Activated CD4-positive, alpha-beta T cell treated with anti-CD3 and anti-CD28 coated beads, Interleukin-2, amount 50 U/mL, for 24 hours (primary cell): ENCODE measurements around the gene HACD2.

ENCODE experiments used
- DNase-seq, 2 donors: peaks; one replicate each; pipeline ENCODE4 v3.0.0-alpha.2; 2020; ENCODE audit warnings: low read depth in 1 of 2, low spot score in 1 of 2

The HACD2 gene

DNA sequence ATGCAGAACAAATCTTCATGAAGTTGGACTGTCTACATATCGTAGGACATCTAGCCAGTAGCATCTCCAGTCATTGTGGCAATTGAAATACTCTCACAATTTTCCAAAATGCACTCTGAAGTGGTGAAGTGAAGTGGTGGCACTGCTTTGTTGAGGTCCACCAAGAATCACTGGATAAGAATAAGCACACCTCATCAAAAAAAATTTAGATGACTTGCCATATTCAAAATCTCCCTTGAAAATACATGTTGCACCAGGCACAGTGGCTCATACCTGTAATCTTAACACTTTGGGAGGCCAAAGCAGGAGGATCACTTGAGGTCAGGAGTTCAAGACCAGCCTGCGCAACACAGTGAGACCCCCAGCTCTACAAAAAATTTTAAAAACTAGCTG is 12.9 kb downstream of the HACD2 start:
- DNase-seq: no peak

DNA sequence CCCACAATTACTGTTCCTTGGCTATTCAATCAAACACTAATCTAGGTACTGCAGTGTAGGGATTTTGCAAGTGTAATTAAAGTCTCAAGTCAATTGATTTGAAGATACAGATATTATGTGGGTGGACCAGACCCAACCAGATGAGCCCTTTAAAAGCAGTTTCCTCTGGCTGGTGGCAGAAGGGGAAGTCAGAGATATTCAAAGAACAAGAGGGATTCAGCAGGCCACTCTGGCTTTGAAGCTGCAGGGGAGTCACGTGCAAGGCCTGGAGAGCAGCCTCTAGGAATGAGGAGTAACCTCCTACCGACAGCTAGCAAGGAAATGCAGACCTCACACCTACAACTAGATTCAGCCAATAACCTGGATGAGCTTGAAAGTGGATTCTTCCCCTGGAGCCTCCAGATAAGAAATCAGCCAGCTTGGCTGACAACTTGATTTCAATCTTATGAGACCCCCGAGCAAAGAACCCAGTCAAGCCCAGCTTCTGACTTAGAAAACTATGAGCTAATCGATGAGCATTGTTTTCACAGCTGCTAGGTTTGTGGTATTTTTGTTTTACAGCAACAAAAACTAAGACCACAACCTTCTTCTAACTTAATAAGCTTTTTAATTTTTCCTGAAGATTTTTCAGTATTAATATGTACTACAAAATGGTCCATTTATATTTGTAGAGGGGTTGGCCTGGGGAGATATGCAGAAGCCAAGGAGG is 13.4 kb downstream of the HACD2 start:
- DNase-seq: no peak

DNA sequence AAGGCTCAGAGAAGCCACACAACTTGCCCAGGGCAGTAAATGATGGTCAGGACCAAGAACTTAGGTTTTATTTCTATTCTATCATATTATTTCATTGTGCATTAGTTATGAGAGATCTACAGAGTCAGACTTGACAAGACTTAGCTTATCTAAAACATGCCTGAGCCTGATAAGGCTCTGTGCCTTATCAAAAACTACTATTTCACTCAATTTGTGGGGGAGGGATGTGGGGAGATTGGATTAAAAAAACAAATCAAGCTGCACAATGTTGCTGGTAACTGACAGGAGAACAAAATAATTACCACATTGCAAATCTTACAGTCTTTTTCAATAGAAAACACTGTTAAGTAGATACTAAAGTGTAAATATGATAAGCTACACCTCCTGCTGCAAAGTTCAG is 16.0 kb downstream of the HACD2 start:
- no peak for DNase-seq

DNA sequence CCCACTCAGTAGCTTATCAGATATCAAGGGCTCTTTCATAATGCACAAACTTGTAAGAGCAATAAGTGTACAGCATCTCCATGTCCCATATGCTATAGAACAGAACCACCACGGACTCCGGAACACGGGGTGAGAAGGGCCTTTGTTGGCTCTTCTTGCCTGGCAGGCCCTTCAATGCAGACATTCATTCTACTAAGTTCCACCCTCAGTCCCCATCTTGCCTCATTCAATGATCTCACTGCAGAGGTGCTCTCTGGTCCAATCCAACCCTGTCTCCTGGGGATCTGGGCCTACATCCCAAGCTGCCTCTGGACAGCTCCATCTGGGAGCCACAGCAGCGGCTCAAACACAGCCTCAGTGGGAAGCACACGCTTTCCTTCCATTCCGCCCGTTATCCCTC is 16.8 kb downstream of the HACD2 start:
- no peak for DNase-seq

DNA sequence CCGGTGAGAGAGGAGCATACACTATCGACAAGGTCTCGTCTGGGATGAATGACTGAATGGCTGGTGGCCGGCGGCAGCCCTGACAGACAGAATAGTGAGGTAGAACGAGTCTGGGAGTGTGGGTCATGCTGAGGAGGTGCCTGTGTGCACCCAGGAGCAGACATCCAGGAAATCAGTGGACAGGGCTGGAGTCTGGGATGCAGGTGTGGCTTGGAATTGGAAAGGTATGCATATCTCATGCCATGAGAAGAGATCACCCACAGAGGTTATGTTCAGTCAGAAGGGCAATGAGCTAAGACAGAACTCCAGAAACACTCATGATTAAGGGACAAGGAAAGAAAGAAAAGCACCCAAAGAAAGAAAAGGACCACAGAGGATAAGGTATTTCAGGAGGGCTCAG is 20.8 kb downstream of the HACD2 start:
- DNase-seq: no peak

DNA sequence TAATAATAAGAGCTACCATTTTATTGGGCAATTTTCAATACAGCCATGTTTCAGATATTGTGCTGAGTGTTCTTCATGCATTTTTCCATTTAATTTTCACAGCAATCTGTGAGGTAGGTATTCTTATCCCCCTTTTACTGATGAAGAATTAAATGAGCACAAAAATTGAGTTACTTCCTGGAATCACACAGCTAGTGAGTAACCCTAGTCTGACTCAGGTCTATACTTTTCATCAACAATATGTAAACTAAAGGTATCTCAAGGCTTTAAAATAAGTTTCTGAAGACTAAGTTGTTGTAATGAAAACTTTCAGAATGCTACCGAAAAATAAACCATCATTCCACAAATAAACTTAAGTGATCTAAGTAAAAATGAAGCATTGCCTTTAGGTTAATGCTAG is 22.3 kb downstream of the HACD2 start:
- DNase-seq: no peak

DNA sequence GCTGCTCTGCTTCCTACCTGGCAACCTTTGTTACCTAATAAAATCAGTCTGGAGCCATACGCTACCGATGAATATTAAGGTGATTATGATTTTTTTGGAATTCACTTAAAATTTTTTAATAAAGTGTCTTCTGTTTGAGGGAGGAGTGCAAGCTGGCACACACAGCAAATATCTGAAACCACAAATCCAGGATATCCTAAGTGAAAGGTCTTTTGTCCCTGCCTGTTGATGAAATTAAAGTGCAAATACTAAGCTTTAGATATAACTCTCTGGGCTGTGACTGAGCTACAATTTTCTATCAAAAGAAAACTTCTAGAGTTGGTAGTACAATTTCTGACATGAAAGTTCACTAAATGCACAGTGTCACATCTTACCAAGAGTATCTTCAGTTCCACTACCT is 23.7 kb downstream of the HACD2 start:
- DNase-seq: no peak

DNA sequence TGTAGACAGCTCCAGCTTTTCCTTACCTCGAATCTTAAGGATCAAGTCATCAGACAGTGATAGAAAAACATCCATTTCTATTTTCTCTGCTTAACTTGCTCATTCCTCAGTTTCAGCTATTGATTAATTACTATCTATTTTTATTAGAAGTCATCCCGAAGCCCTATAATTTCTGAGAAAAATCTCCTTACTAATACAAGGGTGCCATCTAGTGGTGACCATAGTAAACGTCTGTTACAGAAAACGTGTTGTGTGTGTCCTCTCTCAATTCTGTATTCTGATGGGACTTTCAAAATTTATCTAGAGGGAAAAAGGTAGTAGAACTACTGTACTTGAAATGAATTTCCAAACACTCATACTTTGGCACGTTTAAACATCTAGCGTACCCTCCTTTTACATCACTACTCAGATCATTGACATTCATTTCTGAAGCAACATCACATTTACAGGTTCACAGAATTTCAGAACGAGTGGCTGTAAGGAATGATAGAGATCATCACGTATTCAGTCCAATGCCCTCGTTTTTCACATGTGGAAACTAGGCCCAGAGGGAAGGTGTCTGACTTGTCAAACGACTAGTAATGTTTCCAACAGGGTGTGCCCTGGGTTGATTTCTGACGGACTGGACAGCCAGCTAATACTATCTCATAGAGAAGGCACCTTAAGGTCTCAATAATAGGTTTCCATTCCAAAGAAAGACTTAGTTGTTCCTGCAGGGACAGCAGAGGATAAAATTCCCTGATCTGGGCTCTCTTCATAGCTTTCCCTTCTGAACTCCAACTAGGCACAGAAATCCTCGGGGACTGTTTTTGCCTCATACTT is 25.6 kb downstream of the HACD2 start:
- DNase-seq: no peak

DNA sequence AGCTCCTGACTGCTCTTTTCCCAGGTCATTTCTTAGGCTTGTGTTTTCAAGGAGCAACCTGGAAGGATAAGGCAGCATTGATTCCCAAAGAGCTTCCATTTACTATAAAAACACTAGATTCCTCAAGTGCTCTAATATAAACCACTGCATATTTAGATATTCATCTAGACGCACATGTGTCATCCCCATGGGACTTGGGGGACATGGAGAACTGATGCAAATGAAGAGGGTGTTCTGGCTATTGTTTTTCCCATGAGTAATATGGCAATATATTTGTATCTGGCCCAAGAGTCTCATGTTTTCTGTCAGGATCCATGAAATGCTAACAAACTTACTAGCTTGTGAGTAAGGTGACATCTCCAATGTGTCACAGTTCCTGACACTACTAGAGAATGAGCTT is 31.3 kb downstream of the HACD2 start:
- DNase-seq: no peak

DNA sequence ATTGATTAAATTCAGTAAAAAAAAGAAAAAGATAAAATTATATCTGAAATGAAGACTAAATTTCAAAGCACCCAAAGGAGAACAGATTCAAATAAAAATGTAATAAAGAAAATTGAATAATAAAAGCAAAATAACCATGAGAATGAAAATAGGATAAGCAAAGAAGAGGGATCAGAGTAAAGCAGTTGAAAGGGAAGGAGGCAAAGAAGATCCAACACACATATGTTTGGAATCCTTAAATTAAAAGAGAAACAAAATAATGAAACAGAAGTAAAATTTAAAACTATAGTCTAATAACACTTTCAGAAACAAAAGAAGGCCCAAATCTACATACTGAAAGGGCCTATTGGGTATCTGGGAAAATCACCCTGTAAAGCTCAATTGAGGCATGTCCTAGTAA is 32.1 kb downstream of the HACD2 start:
- no peak for DNase-seq

DNA sequence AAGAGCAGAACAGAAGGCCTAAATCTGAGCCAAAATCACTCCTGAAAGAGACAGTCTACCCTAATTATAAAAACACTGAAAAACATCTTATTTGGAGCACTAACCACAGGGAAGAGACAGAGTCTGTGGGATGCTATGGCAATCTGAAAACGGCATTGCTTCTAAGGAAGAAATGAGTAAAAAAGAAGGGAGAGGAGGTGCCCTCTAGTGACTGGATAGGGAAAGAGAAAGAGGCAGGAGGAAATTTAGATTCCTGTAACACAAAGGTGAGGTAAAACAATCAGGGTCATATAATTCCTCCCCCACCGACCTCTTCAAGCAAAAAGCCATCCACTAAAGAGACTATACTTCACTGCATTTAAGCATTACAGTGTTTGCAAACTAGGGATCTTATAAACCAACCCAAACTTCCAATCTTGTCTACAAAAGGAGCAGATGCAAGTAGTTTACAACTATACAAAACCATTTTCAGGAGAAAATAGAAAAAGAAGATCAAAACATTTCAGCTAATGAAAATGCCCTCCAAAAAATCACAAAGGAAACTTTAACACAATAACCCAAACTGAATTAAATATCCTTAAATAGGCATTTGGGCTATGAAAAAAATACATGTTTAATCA is 32.6 kb downstream of the HACD2 start:
- no peak for DNase-seq

DNA sequence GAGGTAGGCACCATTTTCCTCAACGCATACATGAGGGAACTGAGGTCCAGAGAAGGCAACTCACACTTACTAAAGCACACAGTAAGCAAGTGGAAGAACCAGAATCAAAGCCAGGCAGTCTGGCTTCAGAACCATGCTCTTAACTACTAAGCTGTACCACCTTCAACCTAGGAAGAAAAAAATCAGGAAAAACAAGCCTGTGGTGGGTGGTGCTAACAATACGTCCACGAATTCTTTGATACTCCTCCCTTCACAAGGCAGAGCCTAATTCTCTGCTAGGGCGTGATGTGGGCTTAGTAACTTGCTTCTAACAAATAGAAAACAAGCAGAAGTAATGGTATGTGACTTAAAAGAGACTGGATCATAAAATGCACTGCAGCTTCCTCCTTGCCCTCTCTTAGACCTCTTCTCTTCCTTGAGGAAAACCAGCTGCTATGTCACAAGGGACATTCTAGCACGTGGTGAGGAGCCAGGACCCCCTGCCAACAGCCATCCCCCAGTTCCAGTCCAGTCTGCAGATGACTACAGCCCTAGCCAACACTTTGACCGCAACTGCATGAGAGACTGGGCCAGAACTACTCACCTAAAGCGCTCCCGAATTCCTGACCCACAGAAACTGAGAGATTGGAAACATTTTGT is 36.9 kb downstream of the HACD2 start:
- no peak for DNase-seq

DNA sequence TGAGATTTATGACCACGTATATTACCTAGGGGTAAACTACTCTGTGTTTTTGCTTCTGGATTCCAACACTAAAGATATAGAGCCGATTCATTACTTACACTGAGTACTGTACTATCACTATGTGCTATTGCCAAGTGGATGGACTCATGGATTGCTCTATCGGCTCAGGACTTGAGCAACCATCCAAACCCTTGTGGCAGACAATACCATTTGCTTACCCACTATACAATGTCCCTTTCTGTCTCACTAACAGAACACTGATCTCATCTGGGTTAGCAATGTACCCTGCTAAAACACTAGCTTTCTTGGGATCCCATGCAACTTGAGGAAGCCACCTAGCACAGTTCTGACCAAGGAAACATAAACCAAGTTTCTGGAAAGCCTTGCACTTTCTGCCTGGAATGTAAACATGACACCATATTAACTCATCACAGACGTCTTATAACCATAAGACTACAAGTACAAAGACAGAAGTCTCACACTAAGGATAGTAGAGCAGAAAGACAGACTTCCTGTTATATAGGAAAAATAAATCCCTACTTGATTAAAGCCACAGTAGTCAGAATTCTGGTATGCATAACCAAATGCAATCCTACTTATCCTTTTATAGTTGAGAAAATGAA is 38.6 kb downstream of the HACD2 start:
- DNase-seq: no peak

DNA sequence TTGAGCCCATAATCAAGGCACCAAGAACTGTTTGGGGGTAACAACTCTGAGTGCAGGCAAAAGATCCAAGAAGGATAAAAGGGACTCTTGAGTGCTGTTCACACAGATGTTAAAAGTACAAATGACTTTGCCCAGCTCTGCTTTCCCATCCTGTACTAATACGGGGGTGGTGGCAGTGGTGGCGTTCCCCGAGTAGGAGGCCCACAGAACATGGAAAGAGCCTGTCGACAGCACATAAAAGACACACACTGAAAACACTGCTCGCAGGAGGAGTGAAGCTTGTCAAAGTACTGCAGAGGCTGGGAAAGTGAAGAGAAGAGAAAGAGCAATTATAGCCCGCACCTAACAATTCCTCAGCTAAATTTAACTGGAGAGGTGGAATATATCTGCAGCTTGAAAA is 40.9 kb downstream of the HACD2 start:
- DNase-seq: no peak

DNA sequence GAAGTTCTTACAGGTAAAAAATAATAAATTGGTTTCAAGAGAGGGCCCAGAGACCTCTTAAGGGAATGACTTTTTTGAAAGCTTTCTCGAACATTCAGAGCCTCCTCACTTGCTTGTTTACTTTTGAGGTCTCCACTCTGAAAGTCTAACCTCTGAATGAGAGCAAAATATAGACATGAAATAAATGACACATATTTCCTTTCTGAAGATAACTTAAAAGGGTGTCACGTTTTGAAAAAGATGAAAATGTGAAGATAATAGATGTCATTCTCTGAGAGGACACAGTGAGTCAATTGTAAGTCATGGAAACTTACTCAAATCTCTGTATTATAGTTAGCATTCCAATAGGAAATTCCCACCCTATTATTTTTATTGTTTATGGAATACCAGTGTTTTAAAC is 44.6 kb downstream of the HACD2 start:
- DNase-seq: no peak

DNA sequence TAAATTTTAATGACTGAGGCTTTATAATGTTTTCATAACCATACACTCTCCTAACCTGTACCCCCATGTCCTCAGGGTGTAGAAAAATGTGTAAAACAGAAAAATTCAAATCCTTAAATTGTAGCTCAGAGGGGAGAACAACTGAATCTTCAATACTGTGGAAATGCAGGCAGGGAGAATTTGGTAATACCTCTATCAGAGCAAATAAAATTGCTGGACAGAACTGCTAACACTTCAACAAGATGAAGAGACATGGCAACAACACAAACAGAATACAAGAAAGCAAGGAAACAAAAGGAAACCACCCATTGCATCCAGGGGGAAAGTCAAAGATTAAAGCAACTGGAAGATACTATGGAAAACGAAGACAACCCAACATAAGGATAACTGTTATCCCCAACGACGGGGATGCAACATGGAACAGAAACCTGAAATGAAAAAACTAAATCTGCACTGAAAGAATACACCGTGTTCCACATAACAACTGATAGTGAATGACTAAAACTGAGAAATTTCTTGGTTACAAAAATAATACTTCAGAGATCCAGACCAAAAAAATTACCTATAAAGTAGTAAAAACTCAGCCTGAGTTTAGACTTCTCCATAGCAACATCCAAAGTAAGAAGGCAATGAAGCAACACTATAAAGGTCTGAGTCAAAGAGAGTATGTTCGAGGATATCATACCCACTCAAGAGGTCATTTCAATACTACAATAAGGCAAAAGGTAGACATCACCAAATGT is 48.5 kb downstream of the HACD2 start:
- no peak for DNase-seq

DNA sequence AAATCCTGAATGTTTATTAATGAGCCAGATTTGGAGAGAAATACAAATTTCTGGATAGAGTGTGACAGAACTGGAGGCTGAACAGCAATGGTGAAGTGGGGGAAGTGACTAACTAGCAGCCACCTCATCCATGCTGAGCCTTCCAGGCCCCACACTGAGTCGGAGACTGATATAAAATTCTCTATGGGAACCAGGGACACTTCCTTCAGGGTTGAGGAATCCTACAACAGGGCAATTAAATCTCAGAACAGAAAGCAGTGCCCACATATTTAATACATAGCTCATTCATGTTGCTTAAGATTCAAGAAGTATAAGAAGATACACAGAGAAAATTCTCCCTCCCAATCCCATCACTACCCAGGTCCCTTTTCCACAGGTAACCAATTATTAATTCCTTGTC is 49.3 kb downstream of the HACD2 start:
- no peak for DNase-seq

DNA sequence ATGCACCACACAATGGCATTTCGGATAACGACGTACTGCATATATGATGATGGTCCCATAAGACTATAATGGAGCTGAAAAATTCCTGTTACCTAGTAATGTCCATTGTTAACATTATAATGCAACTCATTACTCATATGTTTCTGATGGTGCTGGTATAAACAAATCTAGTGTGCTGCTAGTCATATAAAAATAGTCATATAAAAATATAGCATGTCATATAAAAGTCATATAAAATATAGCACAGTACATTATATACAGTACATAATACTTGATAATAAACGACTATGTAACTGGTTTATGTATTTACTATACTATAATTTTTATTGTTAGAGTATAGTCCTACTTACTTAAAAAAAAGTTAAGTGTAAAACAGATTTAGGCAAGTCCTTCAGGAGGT is 50.6 kb downstream of the HACD2 start:
- no peak for DNase-seq

DNA sequence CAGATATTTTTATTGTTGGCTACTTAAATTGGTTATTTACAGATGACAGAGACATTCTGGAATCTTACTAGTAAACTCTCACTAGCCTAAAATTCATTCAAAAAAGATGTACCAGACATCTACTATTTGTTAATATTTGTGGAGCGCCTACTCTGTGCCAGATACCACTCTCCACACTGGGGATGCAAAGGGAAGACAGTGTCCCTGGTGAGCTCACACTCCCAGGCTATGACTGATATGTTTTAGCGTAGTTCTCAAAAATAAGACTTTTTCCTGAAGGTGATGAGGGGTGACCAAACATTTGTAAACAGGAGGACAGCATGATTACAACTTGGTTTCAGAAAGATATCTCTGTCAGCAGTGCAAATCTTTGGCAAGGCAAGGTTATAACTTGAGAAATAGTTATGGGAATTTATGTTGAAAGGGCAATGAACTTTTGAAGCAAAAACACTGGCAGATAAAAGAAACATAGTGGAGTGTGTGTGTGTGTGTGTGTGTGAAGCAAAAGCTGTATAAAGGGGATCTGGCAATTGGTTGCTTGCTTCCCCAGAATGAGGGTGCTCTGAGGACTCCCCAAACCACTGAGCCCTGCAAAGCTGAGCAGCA is 51.2 kb downstream of the HACD2 start:
- no peak for DNase-seq

DNA sequence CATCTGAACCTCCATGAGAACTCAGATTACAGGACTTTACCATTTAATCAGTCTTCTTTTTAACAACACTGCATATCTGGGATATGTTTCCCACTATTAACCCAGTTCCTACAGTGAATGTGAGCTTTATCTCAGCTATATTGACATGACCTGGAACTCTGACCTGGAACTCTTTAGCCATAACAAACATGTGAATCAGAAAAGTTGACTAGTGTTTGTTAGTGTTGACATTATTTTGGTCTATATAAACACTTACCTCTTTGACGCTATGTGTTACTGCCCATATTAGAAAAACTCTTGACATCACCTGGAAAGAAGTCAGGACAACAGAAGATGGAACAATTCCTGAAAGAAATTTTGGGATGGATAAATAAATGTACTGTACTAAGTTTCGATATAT is 56.7 kb downstream of the HACD2 start:
- no peak for DNase-seq
